ENCODE data around the gene HSBP1.

- TF ChIP-seq CTCF (IDR thresholded peaks at IDR 0.05) (no peak), POLR2A (IDR thresholded peaks at IDR 0.05) (no peak)
Measured at GRCh38 chr16:83792391-83792790, 15.4 kb upstream of the HSBP1 start.

Data from heart left ventricle (tissue), 13 donors.